GM12874 (cell line): Measurements from ENCODE around the gene PRKG1.

ENCODE experiments used
- CTCF ChIP-seq: IDR thresholded peaks from 2 replicates; pipeline ENCODE4 v1.5.1; 2011; ENCODE audit warnings: low read depth, mild to moderate bottlenecking, control low read depth, low read length, moderate library complexity; ENCODE audit not compliant: insufficient read depth

Gene PRKG1

DNA sequence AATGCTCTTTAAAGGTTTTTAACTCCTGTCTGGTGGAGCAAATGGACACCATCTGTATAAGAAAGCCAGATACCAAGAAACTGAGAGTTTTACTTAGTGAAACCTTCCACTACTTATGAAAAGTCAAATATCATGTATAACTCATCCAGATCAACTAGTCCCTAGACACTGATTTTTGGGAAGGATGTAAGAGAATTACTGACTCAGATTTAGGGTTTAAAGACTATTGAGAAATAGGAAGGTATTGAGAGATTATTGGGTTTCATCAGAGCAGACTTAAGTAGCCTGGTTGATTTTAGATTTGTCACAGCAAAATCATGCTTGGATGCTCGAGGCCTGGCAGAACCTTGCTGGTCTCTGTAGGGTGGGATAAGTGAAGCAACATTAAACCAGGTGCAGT, 622.0 kb downstream of the PRKG1 start:
- no peak for TF ChIP-seq CTCF

DNA sequence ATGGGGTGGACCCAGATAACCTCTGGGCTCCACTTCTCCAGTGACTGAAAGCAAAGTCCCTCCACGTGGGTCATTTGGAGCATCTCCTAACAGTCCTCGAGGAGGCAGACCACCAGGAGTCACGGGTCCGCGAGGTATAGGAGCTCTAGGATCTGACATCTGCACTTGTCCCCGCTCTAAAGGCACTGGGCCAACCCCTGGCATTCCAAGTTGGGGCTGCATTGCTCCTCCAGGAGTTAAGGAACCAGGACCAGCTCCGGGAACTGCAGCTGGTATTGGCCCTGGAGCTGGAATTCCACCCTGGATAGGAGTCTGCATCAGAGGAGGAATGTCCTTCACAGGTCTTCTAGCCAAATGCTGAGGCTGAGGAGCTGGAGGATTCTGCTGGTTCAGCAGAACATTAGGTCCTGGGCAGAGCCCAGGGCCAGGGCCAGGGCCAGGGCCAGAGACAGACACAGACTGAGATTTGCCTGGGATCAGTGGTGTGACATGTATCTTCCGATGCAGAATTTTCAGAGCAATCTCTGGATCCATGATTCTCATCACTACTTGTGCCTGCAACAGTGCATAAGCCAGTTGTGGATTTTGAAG, 624.3 kb downstream of the PRKG1 start:
- TF ChIP-seq CTCF = no peak

- TF ChIP-seq CTCF = no peak
Measured at GRCh38 chr10:51699145-51699474, 624.8 kb downstream of the PRKG1 start.

- TF ChIP-seq CTCF = no peak
Measured at GRCh38 chr10:51699475-51700227, 625.4 kb downstream of the PRKG1 start, which contains the start of gene CSTF2T. TSS of gene CSTF2T (minus strand) at chr10:51699595. CDS start at chr10:51699549, 46 bp downstream.

GRCh38 chr10:51700228-51700817, 626.0 kb downstream of the PRKG1 start:
- TF ChIP-seq CTCF = no peak

DNA sequence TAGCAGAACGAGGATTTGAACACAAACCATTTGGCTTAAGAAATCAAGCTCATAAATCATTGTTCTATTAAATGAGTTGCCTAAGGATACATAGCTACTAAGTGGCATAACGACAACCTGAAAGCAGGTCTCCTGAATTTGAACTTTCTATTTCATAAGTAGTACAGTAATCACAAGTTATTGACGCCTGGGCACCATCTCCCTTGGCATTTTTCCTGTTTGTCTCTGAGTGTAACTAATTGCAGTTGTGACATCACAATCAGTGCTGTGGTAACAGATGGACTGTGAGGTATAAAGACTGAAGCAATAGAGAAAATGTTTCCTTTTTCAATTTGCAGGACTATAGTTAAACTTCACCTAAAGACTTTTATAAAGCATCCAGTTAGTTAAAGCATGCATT, 631.5 kb downstream of the PRKG1 start:
- TF ChIP-seq CTCF = no peak

- TF ChIP-seq CTCF = no peak
Measured at GRCh38 chr10:51706225-51706624, 631.9 kb downstream of the PRKG1 start.
